ENCODE data around the gene SFRP5. TPM values are rescaled to one million over a fixed set of nuclear protein-coding genes. Genes with fewer than 3 reads are reported as not detected.

SFRP5 gene
- total RNA-seq, 1 donor from 2014 or later = not detected

GRCh38 chr10:97736902-97737769 is 34.7 kb downstream of the SFRP5 start, which contains the start of gene ZFYVE27:
Gene ZFYVE27 (plus strand): TSS chr10:97737128. CDS start chr10:97738478, 1,350 bp downstream.
- TF ChIP-seq EZH2phosphoT487 (IDR thresholded peaks at IDR 0.05) (peak; percentile 29), EZH2 (IDR thresholded peaks at IDR 0.05) (no peak)
- H3K9me3 Mint-ChIP-seq = peaks cover 2% of the 10 kb centered on the region
- Histone ChIP-seq H3K4me3 (peak within 1 kb of the TSS; percentile 88), H3K4me2 (peak within 1 kb of the TSS; percentile 96), H2AFZ (replicated peaks) (peak within 1 kb of the TSS; percentile 89), H3F3A (ENCODE audit: low read depth) (no peaks in the 10 kb centered on the region), H3K79me2 (ENCODE audit: low read depth) (peaks cover 28% of the 10 kb centered on the region), H3K27me3 (peaks cover 33% of the 10 kb centered on the region), H3K27ac (no peak within 1 kb of the TSS), H3K9ac (peak within 1 kb of the TSS; percentile 71), H3K4me1 (peaks cover 3% of the 10 kb centered on the region), H3K36me3 (no peaks in the 10 kb centered on the region), H3K9me3 (ENCODE audit: low read depth) (no peaks in the 10 kb centered on the region), H4K20me1 (ENCODE audit: low read depth) (peaks cover 27% of the 10 kb centered on the region)
- peak within 1 kb of the TSS; percentile 72 for H3K27ac Mint-ChIP-seq
- peaks cover 8% of the 10 kb centered on the region for H3K27me3 Mint-ChIP-seq (ENCODE audit: insufficient read depth, low read depth)
- peaks cover 38% of the 10 kb centered on the region for H3K4me1 Mint-ChIP-seq
- peaks cover 3% of the 10 kb centered on the region for H3K36me3 Mint-ChIP-seq
- DNase-seq (ENCODE audit: low spot score) = peak; percentile 96
- H3K4me3 Mint-ChIP-seq = peak within 1 kb of the TSS; percentile 95

- Histone ChIP-seq H3K9me3 (ENCODE audit: low read depth) (no peaks in the 10 kb centered on the region), H3F3A (ENCODE audit: low read depth) (no peaks in the 10 kb centered on the region), H3K36me3 (no peaks in the 10 kb centered on the region), H3K27ac (no peak overlapping the region), H3K4me2 (no peak overlapping the region), H3K4me1 (peaks cover 3% of the 10 kb centered on the region), H3K79me2 (ENCODE audit: low read depth) (peaks cover 28% of the 10 kb centered on the region), H3K9ac (no peak overlapping the region), H3K4me3 (no peak overlapping the region), H4K20me1 (ENCODE audit: low read depth) (peaks cover 27% of the 10 kb centered on the region), H2AFZ (replicated peaks) (peak overlapping the region; percentile 78), H3K27me3 (peaks cover 33% of the 10 kb centered on the region)
- Mint-ChIP-seq H3K9me3 (peaks cover 2% of the 10 kb centered on the region), H3K27me3 (ENCODE audit: insufficient read depth, low read depth) (peaks cover 8% of the 10 kb centered on the region), H3K27ac (peak overlapping the region; percentile 72), H3K36me3 (peaks cover 2% of the 10 kb centered on the region), H3K4me1 (peaks cover 34% of the 10 kb centered on the region), H3K4me3 (peak overlapping the region; percentile 95)
- no peak for DNase-seq (ENCODE audit: low spot score)
- TF ChIP-seq EZH2 (IDR thresholded peaks at IDR 0.05) = no peak
Observed at GRCh38 chr10:97736403-97736901, 35.3 kb downstream of the SFRP5 start.

GRCh38 chr10:97734021-97734420 is 37.8 kb downstream of the SFRP5 start:
- Mint-ChIP-seq H3K36me3 (no peaks in the 10 kb centered on the region), H3K4me1 (peaks cover 12% of the 10 kb centered on the region), H3K4me3 (no peak overlapping the region), H3K27ac (no peak overlapping the region), H3K9me3 (peaks cover 3% of the 10 kb centered on the region), H3K27me3 (ENCODE audit: insufficient read depth, low read depth) (peaks cover 8% of the 10 kb centered on the region)
- H3K4me3 ChIP-seq = no peak overlapping the region
- peaks cover 15% of the 10 kb centered on the region for H4K20me1 ChIP-seq (ENCODE audit: low read depth)
- H2AFZ ChIP-seq (replicated peaks) = no peak overlapping the region
- H3K4me1 ChIP-seq = peaks cover 3% of the 10 kb centered on the region
- H3K79me2 ChIP-seq (ENCODE audit: low read depth) = peaks cover 17% of the 10 kb centered on the region
- no peak for DNase-seq (ENCODE audit: low spot score)
- peaks cover 33% of the 10 kb centered on the region for H3K27me3 ChIP-seq
- no peak overlapping the region for H3K4me2 ChIP-seq
- H3K36me3 ChIP-seq = no peaks in the 10 kb centered on the region
- no peaks in the 10 kb centered on the region for H3F3A ChIP-seq (ENCODE audit: low read depth)
- no peaks in the 10 kb centered on the region for H3K9me3 ChIP-seq (ENCODE audit: low read depth)
- no peak for TF ChIP-seq EZH2phosphoT487 (IDR thresholded peaks at IDR 0.05)
- TF ChIP-seq EZH2 (IDR thresholded peaks at IDR 0.05) = no peak
- no peak for TF ChIP-seq CTCF (IDR thresholded peaks at IDR 0.05)
- H3K9ac ChIP-seq = no peak overlapping the region
- H3K27ac ChIP-seq = no peak overlapping the region

GRCh38 chr10:97733256-97733655 is 38.5 kb downstream of the SFRP5 start:
- H4K20me1 ChIP-seq (ENCODE audit: low read depth) = peaks cover 11% of the 10 kb centered on the region
- H3K4me2 ChIP-seq = no peak overlapping the region
- no peak for TF ChIP-seq EZH2 (IDR thresholded peaks at IDR 0.05)
- no peak for TF ChIP-seq EZH2phosphoT487 (IDR thresholded peaks at IDR 0.05)
- TF ChIP-seq CTCF (IDR thresholded peaks at IDR 0.05) = no peak
- Mint-ChIP-seq H3K4me3 (no peak overlapping the region), H3K9me3 (peaks cover 5% of the 10 kb centered on the region), H3K36me3 (no peaks in the 10 kb centered on the region), H3K4me1 (peaks cover 8% of the 10 kb centered on the region), H3K27ac (no peak overlapping the region), H3K27me3 (ENCODE audit: insufficient read depth, low read depth) (peaks cover 8% of the 10 kb centered on the region)
- no peak overlapping the region for H3K4me3 ChIP-seq
- H2AFZ ChIP-seq (replicated peaks) = no peak overlapping the region
- DNase-seq (ENCODE audit: low spot score) = no peak
- H3K9me3 ChIP-seq (ENCODE audit: low read depth) = no peaks in the 10 kb centered on the region
- peaks cover 33% of the 10 kb centered on the region for H3K27me3 ChIP-seq
- no peak overlapping the region for H3K27ac ChIP-seq
- H3F3A ChIP-seq (ENCODE audit: low read depth) = no peaks in the 10 kb centered on the region
- H3K79me2 ChIP-seq (ENCODE audit: low read depth) = peaks cover 10% of the 10 kb centered on the region
- H3K4me1 ChIP-seq = peaks cover 3% of the 10 kb centered on the region
- H3K36me3 ChIP-seq = no peaks in the 10 kb centered on the region
- no peak overlapping the region for H3K9ac ChIP-seq
